ENCODE data around the gene PHLDA3. TPM values are rescaled to one million over a fixed set of nuclear protein-coding genes. Genes with fewer than 3 reads are reported as not detected.
A peak's percentile ranks its signal among the peaks of the same experiment; 100 is the strongest.

PHLDA3 gene
- total RNA-seq, 1 donor: 68.6 TPM

DNA sequence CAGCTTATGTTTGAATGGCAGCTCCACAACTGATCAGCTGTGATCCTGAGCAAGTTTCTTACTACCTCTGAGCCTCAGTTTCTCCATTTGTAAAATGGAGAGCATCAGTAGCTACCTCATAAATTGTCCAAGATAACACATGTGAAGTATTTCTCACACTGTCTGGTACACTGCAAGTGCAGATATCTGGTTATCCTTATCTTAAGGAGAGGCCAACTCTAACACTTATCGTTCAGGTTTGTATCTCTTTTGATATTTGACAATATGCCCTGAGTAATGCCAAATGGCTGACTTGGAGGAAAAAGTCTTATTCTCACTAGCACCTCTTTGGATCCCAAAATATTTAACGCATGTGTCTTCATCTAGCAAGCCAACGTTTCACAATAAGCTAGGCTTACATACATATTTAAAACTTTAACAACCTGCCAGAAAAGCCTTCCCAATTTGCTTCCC, 35.2 kb upstream of the PHLDA3 start:
- no peak overlapping the region for H3K4me3 ChIP-seq (ENCODE audit: low read depth, low read length)
- DNase-seq (ENCODE audit: low read depth): peak; percentile 57
- TF ChIP-seq, protein P1, sequence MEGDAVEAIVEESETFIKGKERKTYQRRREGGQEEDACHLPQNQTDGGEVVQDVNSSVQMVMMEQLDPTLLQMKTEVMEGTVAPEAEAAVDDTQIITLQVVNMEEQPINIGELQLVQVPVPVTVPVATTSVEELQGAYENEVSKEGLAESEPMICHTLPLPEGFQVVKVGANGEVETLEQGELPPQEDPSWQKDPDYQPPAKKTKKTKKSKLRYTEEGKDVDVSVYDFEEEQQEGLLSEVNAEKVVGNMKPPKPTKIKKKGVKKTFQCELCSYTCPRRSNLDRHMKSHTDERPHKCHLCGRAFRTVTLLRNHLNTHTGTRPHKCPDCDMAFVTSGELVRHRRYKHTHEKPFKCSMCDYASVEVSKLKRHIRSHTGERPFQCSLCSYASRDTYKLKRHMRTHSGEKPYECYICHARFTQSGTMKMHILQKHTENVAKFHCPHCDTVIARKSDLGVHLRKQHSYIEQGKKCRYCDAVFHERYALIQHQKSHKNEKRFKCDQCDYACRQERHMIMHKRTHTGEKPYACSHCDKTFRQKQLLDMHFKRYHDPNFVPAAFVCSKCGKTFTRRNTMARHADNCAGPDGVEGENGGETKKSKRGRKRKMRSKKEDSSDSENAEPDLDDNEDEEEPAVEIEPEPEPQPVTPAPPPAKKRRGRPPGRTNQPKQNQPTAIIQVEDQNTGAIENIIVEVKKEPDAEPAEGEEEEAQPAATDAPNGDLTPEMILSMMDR (IDR thresholded peaks at IDR 0.05; ENCODE audit: insufficient read depth, low read length): no peak

DNA sequence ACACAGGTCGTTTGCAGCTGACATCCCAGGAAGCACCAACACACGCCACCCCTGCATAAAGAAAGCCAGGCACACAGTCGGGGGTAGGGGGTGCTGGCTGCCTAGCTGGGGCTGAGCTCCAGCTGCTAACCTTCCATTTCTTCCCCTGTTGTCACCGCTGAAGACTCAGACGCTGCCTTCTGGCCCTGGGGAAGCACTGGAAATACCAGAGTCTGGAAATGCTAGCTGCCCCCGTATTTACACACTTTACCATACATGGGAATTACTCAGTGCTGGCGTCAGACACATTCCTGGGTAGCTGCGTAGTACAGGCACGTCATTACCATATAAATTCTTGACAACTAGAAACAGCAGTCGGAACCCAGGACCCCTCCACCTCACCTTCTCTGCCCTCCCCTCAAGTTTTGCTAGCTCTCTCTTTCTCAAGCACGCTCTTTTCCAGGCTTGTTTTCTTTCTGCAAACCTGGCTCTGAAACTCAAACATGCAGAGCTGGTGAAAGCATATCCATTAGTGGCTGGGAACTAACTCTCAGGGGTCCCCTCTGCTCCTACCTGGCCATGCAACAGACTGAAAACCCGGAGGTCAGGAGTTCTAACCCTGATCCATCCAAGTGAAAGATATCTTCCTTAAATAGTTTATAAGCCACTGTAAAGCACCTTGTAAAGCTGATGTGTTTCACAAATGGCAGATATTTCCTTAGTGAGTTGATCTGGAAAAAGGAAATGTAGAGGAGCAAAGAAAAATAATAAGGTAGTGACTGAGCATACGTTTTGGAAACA, 34.6 kb upstream of the PHLDA3 start:
- peak; percentile 95 for DNase-seq (ENCODE audit: low read depth)
- TF ChIP-seq, protein P1 (IDR thresholded peaks at IDR 0.05; ENCODE audit: insufficient read depth, low read length): no peak
- H3K4me3 ChIP-seq (ENCODE audit: low read depth, low read length): no peak overlapping the region

DNA sequence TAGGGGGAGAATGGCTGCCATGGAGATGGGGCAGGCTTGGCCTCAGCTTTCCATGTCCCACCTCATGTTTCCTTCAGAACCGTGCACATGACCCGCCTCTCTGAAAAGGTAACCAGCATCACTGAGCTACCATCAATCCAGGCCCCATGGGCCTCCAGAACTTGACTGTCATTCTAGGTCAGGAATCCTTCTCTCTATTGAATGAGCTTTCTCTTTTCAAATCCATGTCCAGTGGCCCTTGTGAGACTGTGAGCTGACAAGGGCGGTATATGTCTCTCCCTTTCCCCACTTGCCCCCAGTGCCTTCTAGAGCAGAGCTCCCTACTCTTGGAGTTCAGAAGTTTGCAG, 33.5 kb upstream of the PHLDA3 start:
- no peak for DNase-seq (ENCODE audit: low read depth)
- no peak overlapping the region for H3K4me3 ChIP-seq (ENCODE audit: low read depth, low read length)
- TF ChIP-seq, protein P1 (IDR thresholded peaks at IDR 0.05; ENCODE audit: insufficient read depth, low read length): no peak

DNA sequence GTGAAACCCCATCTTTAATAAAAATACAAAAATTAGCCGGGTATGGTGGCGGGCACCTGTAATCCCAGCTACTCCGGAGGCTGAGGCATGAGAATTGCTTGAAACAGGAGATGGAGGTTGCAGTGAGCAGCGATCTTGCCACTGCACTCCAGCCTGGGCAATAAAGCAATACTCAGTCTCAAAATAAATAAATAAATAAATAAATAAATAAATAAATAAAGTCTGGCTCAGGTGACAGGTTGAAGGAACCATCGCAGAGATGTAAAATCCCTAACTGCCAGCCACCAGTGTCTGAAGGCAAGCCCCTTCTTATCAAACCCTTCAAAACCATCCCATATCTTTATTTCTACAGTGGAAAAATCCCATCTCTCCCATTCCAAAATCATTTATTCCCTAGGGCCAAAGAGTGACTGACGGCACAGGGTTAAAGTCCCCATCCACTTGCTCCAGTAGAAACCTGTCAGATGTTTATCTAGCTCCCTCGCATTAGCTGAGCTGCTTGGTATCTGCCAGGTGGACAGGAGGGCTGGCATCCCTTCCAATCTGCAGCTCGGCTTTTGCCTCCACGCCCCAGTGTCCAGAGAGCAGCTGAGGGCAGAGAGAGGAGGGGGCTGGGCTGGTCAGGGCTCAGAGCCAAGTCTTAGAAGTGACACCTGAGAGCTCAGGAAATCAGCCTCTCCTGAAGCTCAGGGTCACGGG, 33.0 kb upstream of the PHLDA3 start:
- no peak for DNase-seq (ENCODE audit: low read depth)
- TF ChIP-seq, protein P1 (IDR thresholded peaks at IDR 0.05; ENCODE audit: insufficient read depth, low read length): no peak
- no peak overlapping the region for H3K4me3 ChIP-seq (ENCODE audit: low read depth, low read length)

DNA sequence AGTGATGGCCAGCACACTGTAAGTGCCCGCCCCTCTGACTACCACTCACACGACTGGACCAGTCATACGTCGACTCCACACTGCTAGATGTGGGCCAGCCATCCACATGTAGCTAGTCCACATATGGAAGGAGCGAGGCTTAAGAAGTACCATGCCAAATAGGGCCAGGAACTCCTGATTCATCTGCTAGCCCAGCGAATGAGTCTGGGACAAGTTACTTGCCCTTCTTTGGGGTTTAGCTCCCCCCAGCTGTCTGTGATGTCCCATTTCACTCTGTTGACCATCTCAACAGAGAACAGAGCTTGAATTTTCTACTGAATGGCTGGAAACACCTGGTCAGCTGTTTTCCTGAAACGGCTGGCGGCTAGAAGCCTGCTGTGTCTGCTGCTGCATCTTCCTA, 32.2 kb upstream of the PHLDA3 start:
- TF ChIP-seq, protein P1 (IDR thresholded peaks at IDR 0.05; ENCODE audit: insufficient read depth, low read length): no peak
- DNase-seq (ENCODE audit: low read depth): peak; percentile 47
- H3K4me3 ChIP-seq (ENCODE audit: low read depth, low read length): no peak overlapping the region

DNA sequence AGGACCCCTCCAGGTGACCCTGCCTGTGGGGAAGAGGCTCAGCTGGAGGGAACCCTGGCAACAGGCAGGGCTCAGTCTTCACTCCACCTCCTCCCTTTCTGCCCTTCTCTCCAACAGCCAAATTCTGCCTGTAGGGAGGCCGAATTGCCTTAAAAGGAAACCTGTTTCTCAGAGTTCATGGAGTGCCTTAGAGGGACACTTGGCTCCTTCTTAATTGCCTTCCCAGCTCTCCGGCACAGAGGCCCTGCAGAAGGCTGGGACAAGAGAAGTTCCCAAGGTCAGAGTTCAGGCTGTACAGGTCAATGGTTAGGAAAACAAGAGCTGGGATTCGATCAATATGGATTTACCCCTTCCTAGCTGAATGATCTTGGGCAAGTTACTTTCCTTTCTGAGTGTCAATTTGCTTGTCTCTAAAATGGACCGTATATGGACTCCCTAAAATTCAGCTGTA, 31.7 kb upstream of the PHLDA3 start:
- TF ChIP-seq, protein P1 (IDR thresholded peaks at IDR 0.05; ENCODE audit: insufficient read depth, low read length): no peak
- peak overlapping the region; percentile 10 for H3K4me3 ChIP-seq (ENCODE audit: low read depth, low read length)
- peak; percentile 45 for DNase-seq (ENCODE audit: low read depth)

All from fibroblast of the aortic adventitia (primary cell).